ENCODE data around the gene TPGS2.

The TPGS2 gene

GRCh38 chr18:36752929-36753865 lies 75.6 kb downstream of the TPGS2 start:
- DNase-seq (ENCODE audit: extremely low spot score, insufficient read length, low read depth) (no peak), FAIRE-seq (no peak)

GRCh38 chr18:36745219-36745975 lies 83.4 kb downstream of the TPGS2 start:
- FAIRE-seq: no peak
- DNase-seq (ENCODE audit: extremely low spot score, insufficient read length, low read depth): no peak

GRCh38 chr18:36744261-36744876 lies 84.4 kb downstream of the TPGS2 start:
- DNase-seq (ENCODE audit: extremely low spot score, insufficient read length, low read depth) (no peak), FAIRE-seq (no peak)
